HEK293T (cell line): ENCODE data around the gene DLG2.

ENCODE experiments used
- ARNT ChIP-seq: fragments of 450-650 bp; IDR thresholded peaks from 2 replicates; pipeline ENCODE4 v1.6.1; 2017; ENCODE audit warnings: mild to moderate bottlenecking
- ELF4 ChIP-seq: fragments of 450-650 bp; IDR thresholded peaks from 2 replicates; pipeline ENCODE4 v1.6.1; 2017; ENCODE audit warnings: antibody characterized with exemption
- FOXA1 ChIP-seq: fragments of 450-650 bp; IDR thresholded peaks from 2 replicates; pipeline ENCODE4 v1.6.1; 2016; ENCODE audit warnings: mild to moderate bottlenecking
- FOXM1 ChIP-seq: fragments of 450-650 bp; IDR thresholded peaks from 2 replicates; pipeline ENCODE4 v1.6.1; 2017; ENCODE audit warnings: mild to moderate bottlenecking, borderline replicate concordance
- HDGF ChIP-seq: fragments of 450-650 bp; IDR thresholded peaks from 2 replicates; pipeline ENCODE4 v1.6.1; 2017; ENCODE audit warnings: antibody characterized with exemption, borderline replicate concordance
- SUZ12 ChIP-seq: fragments of 450-650 bp; IDR thresholded peaks from 2 replicates; pipeline ENCODE4 v1.6.1; 2016; ENCODE audit warnings: mild to moderate bottlenecking
- TARDBP ChIP-seq: fragments of 450-650 bp; IDR thresholded peaks from 2 replicates; pipeline ENCODE4 v1.6.1; 2016
- TF ChIP-seq, protein P1 (sequence below): fragments of 450-650 bp; IDR thresholded peaks from 2 replicates; pipeline ENCODE4 v1.6.1; 2016

DNA sequence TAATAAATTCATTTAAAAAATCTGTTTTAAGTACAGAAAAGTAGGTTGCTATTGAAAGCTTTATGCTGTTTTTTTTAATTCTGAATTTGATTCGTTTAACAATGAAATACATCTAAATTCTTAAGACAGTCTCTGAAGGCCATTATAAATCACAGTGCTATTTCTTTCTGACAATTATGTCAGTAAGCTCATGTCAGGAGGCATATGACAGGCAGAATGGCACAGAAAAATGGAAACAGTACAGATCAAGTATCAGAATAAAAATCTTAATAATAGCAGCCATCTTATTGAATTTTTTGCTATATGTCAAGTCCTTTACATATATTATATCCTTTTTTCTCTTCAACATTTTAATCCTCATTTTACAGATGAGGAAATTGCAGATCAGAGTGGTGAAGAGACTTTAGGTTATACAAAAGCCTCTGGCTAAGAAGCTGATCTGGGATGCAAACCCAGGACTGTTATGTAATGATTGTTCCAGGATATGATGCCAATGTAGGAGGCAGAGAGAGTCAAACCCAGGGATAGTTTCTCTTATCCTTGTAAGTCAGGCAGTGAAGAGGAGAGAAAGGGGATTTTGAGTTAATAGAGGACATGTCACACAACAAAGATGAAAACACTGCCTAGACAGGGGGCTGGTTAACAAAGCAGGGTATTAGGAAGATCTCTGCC lies 2057.9 kb downstream of the DLG2 start:
- TF ChIP-seq FOXA1 (no peak), FOXM1 (no peak), TARDBP (no peak), ELF4 (no peak), ARNT (no peak), SUZ12 (no peak), HDGF (no peak)
- TF ChIP-seq, protein P1, sequence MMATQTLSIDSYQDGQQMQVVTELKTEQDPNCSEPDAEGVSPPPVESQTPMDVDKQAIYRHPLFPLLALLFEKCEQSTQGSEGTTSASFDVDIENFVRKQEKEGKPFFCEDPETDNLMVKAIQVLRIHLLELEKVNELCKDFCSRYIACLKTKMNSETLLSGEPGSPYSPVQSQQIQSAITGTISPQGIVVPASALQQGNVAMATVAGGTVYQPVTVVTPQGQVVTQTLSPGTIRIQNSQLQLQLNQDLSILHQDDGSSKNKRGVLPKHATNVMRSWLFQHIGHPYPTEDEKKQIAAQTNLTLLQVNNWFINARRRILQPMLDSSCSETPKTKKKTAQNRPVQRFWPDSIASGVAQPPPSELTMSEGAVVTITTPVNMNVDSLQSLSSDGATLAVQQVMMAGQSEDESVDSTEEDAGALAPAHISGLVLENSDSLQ = no peak
